ENCODE measurements around the gene PPARG. TPM values are rescaled to one million over a fixed set of nuclear protein-coding genes. Genes with fewer than 3 reads are reported as not detected.
A peak's percentile ranks its signal among the peaks of the same experiment; 100 is the strongest.

PPARG gene
- total and polyA plus RNA-seq, 2 of the 13 experiments (the other 11 are each of a cell fraction or from before 2014, with no cell fraction given) = 13.9 to 58.3 TPM

DNA sequence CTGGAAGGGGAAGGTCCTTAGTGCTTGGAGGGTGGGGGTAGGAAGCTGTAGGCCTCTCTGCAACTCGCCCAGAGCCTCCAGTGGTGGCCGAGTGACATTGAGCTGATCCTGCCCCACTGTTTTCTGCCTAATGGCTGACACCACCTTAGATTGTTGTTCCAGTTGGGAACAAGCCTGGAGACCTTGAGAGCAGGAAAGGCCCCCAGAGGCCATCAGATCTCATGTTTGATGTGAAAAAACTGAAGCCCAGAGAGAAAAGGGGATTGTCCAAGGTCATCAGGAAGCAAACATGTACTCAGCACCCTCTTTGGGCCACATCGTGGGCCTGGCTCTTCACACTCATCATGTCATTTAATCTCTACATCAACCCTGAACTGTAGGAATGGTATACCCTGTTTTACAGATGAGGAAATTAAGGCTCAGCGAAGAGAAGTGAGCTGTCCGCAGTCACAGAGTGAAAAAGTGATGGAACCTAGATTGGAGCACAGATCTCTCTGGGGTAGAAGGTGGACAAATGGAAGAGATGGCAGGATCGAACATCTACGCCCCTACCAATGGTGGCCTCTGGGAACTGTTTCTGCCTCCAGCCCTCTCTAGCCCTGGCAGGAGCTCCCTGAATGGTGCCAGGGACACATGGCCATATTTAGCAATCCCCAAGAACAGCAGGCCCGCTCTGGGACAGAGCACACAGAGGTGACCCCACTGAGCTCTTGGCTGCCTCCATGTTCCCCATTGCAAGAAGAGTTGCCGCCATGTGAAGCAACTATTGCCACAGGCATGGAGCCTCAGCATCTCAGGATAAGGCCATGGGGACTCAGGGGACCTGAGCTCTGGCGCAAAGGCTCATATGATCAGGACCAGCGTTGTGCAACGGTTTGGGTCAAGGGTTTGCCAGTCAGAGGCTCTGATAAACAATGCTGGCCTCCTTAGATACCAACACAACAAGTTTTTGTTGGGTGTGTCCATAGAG, 163.8 kb downstream of the PPARG start (continued):
- TF ChIP-seq, protein P1, sequence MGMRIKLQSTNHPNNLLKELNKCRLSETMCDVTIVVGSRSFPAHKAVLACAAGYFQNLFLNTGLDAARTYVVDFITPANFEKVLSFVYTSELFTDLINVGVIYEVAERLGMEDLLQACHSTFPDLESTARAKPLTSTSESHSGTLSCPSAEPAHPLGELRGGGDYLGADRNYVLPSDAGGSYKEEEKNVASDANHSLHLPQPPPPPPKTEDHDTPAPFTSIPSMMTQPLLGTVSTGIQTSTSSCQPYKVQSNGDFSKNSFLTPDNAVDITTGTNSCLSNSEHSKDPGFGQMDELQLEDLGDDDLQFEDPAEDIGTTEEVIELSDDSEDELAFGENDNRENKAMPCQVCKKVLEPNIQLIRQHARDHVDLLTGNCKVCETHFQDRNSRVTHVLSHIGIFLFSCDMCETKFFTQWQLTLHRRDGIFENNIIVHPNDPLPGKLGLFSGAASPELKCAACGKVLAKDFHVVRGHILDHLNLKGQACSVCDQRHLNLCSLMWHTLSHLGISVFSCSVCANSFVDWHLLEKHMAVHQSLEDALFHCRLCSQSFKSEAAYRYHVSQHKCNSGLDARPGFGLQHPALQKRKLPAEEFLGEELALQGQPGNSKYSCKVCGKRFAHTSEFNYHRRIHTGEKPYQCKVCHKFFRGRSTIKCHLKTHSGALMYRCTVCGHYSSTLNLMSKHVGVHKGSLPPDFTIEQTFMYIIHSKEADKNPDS (CRISPR knock-in tag; IDR thresholded peaks at IDR 0.05) = no peak
- TF ChIP-seq, protein P2, sequence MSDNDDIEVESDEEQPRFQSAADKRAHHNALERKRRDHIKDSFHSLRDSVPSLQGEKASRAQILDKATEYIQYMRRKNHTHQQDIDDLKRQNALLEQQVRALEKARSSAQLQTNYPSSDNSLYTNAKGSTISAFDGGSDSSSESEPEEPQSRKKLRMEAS (IDR thresholded peaks at IDR 0.05) = peak; percentile 62
- TF ChIP-seq, protein P3, sequence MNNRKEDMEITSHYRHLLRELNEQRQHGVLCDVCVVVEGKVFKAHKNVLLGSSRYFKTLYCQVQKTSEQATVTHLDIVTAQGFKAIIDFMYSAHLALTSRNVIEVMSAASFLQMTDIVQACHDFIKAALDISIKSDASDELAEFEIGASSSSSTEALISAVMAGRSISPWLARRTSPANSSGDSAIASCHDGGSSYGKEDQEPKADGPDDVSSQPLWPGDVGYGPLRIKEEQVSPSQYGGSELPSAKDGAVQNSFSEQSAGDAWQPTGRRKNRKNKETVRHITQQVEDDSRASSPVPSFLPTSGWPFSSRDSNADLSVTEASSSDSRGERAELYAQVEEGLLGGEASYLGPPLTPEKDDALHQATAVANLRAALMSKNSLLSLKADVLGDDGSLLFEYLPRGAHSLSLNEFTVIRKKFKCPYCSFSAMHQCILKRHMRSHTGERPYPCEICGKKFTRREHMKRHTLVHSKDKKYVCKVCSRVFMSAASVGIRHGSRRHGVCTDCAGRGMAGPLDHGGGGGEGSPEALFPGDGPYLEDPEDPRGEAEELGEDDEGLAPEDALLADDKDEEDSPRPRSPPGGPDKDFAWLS (CRISPR knock-in tag; IDR thresholded peaks at IDR 0.05; ENCODE audit: borderline replicate concordance) = 0 out of 2 replicates have a peak, but pooled peaks have one; percentile 12
- TF ChIP-seq, protein P4, sequence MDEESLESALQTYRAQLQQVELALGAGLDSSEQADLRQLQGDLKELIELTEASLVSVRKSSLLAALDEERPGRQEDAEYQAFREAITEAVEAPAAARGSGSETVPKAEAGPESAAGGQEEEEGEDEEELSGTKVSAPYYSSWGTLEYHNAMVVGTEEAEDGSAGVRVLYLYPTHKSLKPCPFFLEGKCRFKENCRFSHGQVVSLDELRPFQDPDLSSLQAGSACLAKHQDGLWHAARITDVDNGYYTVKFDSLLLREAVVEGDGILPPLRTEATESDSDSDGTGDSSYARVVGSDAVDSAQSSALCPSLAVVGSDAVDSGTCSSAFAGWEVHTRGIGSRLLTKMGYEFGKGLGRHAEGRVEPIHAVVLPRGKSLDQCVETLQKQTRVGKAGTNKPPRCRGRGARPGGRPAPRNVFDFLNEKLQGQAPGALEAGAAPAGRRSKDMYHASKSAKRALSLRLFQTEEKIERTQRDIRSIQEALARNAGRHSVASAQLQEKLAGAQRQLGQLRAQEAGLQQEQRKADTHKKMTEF (CRISPR knock-in tag; IDR thresholded peaks at IDR 0.05) = peak; percentile 79
- TF ChIP-seq, protein P5, sequence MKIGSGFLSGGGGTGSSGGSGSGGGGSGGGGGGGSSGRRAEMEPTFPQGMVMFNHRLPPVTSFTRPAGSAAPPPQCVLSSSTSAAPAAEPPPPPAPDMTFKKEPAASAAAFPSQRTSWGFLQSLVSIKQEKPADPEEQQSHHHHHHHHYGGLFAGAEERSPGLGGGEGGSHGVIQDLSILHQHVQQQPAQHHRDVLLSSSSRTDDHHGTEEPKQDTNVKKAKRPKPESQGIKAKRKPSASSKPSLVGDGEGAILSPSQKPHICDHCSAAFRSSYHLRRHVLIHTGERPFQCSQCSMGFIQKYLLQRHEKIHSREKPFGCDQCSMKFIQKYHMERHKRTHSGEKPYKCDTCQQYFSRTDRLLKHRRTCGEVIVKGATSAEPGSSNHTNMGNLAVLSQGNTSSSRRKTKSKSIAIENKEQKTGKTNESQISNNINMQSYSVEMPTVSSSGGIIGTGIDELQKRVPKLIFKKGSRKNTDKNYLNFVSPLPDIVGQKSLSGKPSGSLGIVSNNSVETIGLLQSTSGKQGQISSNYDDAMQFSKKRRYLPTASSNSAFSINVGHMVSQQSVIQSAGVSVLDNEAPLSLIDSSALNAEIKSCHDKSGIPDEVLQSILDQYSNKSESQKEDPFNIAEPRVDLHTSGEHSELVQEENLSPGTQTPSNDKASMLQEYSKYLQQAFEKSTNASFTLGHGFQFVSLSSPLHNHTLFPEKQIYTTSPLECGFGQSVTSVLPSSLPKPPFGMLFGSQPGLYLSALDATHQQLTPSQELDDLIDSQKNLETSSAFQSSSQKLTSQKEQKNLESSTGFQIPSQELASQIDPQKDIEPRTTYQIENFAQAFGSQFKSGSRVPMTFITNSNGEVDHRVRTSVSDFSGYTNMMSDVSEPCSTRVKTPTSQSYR (CRISPR knock-in tag; IDR thresholded peaks at IDR 0.05; ENCODE audit: borderline replicate concordance) = peak; percentile 30; the same call in 1 of the 2 replicates
- TF ChIP-seq ONECUT2 (CRISPR knock-in tag; IDR thresholded peaks at IDR 0.05) (no peak), SATB2 (CRISPR knock-in tag; IDR thresholded peaks at IDR 0.05) (no peak), ZNF44 (CRISPR knock-in tag; IDR thresholded peaks at IDR 0.05) (no peak; the same call in 1 of the 2 replicates), ZZZ3 (CRISPR knock-in tag; IDR thresholded peaks at IDR 0.05; ENCODE audit: borderline replicate concordance) (no peak)
- TF ChIP-seq, protein P6, sequence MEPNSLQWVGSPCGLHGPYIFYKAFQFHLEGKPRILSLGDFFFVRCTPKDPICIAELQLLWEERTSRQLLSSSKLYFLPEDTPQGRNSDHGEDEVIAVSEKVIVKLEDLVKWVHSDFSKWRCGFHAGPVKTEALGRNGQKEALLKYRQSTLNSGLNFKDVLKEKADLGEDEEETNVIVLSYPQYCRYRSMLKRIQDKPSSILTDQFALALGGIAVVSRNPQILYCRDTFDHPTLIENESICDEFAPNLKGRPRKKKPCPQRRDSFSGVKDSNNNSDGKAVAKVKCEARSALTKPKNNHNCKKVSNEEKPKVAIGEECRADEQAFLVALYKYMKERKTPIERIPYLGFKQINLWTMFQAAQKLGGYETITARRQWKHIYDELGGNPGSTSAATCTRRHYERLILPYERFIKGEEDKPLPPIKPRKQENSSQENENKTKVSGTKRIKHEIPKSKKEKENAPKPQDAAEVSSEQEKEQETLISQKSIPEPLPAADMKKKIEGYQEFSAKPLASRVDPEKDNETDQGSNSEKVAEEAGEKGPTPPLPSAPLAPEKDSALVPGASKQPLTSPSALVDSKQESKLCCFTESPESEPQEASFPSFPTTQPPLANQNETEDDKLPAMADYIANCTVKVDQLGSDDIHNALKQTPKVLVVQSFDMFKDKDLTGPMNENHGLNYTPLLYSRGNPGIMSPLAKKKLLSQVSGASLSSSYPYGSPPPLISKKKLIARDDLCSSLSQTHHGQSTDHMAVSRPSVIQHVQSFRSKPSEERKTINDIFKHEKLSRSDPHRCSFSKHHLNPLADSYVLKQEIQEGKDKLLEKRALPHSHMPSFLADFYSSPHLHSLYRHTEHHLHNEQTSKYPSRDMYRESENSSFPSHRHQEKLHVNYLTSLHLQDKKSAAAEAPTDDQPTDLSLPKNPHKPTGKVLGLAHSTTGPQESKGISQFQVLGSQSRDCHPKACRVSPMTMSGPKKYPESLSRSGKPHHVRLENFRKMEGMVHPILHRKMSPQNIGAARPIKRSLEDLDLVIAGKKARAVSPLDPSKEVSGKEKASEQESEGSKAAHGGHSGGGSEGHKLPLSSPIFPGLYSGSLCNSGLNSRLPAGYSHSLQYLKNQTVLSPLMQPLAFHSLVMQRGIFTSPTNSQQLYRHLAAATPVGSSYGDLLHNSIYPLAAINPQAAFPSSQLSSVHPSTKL (CRISPR knock-in tag; IDR thresholded peaks at IDR 0.05) = peak; percentile 88
- TF ChIP-seq, protein P7, sequence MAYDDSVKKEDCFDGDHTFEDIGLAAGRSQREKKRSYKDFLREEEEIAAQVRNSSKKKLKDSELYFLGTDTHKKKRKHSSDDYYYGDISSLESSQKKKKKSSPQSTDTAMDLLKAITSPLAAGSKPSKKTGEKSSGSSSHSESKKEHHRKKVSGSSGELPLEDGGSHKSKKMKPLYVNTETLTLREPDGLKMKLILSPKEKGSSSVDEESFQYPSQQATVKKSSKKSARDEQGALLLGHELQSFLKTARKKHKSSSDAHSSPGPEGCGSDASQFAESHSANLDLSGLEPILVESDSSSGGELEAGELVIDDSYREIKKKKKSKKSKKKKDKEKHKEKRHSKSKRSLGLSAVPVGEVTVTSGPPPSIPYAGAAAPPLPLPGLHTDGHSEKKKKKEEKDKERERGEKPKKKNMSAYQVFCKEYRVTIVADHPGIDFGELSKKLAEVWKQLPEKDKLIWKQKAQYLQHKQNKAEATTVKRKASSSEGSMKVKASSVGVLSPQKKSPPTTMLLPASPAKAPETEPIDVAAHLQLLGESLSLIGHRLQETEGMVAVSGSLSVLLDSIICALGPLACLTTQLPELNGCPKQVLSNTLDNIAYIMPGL (CRISPR knock-in tag; IDR thresholded peaks at IDR 0.05; ENCODE audit: borderline replicate concordance in 1 of 2, low read depth in 1 of 2) = peak in 1 of 2 experiments; percentile 41; a peak in 2 of 4 replicates

All from HepG2 (cell line).